NCI-H1694 (cell line): ENCODE data around the gene SHANK3.

Experiments used
- DNase-seq: peaks from one replicate; lab custom pipeline; 2025; lab: John Stamatoyannopoulos, UW

Gene SHANK3

GRCh38 chr22:50699756-50700386, 27.2 kb downstream of the SHANK3 start:
- DNase-seq: no peak

- DNase-seq: no peak
Observed at GRCh38 chr22:50700387-50701075, 27.9 kb downstream of the SHANK3 start.

- DNase-seq: no peak
Observed at GRCh38 chr22:50701076-50701419, 28.4 kb downstream of the SHANK3 start.

- DNase-seq: no peak
Observed at GRCh38 chr22:50701428-50702154, 29.0 kb downstream of the SHANK3 start.

- no peak for DNase-seq
Observed at GRCh38 chr22:50702261-50702671, 29.6 kb downstream of the SHANK3 start.

GRCh38 chr22:50702821-50703725, 30.4 kb downstream of the SHANK3 start:
- no peak for DNase-seq

- no peak for DNase-seq
Observed at GRCh38 chr22:50703726-50704509, 31.3 kb downstream of the SHANK3 start.

GRCh38 chr22:50704510-50705218, 32.0 kb downstream of the SHANK3 start:
- no peak for DNase-seq

- DNase-seq: peak; percentile 77
Observed at GRCh38 chr22:50705219-50705691, 32.6 kb downstream of the SHANK3 start.

GRCh38 chr22:50705851-50706351, 33.3 kb downstream of the SHANK3 start:
- DNase-seq: no peak

GRCh38 chr22:50706481-50707125, 34.0 kb downstream of the SHANK3 start:
- DNase-seq: no peak

- no peak for DNase-seq
Observed at GRCh38 chr22:50708474-50708873, 35.9 kb downstream of the SHANK3 start.

- no peak for DNase-seq
Observed at GRCh38 chr22:50708996-50709395, 36.4 kb downstream of the SHANK3 start.

- no peak for DNase-seq
Observed at GRCh38 chr22:50710221-50710620, 37.6 kb downstream of the SHANK3 start.

- DNase-seq: no peak
Observed at GRCh38 chr22:50710886-50711285, 38.3 kb downstream of the SHANK3 start.

GRCh38 chr22:50711446-50712340, 39.1 kb downstream of the SHANK3 start:
- no peak for DNase-seq

GRCh38 chr22:50712341-50713007, 39.9 kb downstream of the SHANK3 start:
- DNase-seq: no peak

- DNase-seq: no peak
Observed at GRCh38 chr22:50713008-50713385, 40.4 kb downstream of the SHANK3 start.
